Neutrophil (primary cell): ENCODE results near the gene CPS1.

Experiments
- H3K27ac ChIP-seq: fragments of 200-600 bp; sonication (generic); 2 replicates; pipeline ENCODE4 v1.5.1; 2016; ENCODE audit warnings: mild to moderate bottlenecking, moderate library complexity
- H3K27me3 ChIP-seq: fragments of 200-600 bp; sonication (generic); 2 replicates; pipeline ENCODE4 v1.6.0; 2016; ENCODE audit warnings: mild to moderate bottlenecking
- H3K36me3 ChIP-seq: fragments of 200-600 bp; sonication (generic); 2 replicates; pipeline ENCODE4 v1.5.1; 2017
- H3K4me1 ChIP-seq, 2 experiments: fragments of 200-600 bp in 1 of 2; sonication (generic) in 1 of 2; 1 replicate in 1 of 2; 2 replicates in 1 of 2; pipeline versions ENCODE4 v1.5.1 to v1.6.1; 2013 to 2016; ENCODE audit warnings: low read depth in 1 of 2, low read length in 1 of 2, mild to moderate bottlenecking in 1 of 2, moderate library complexity in 1 of 2; ENCODE audit not compliant: control insufficient read depth in 1 of 2, insufficient read depth in 1 of 2
- H3K4me3 ChIP-seq, 2 experiments: fragments of 200-600 bp in 1 of 2; sonication (generic) in 1 of 2; 1 replicate in 1 of 2; 2 replicates in 1 of 2; pipeline ENCODE4 v1.5.1; 2013 to 2016; ENCODE audit warnings: low read depth in 1 of 2, low read length in 1 of 2, mild to moderate bottlenecking in 1 of 2, moderate library complexity in 1 of 2
- H3K9me3 ChIP-seq: fragments of 200-600 bp; sonication (generic); 2 replicates; pipeline ENCODE4 v1.5.1; 2016
- CTCF ChIP-seq: fragments of 200-600 bp; sonication (generic); IDR thresholded peaks from 2 replicates; pipeline ENCODE4 v1.5.1; 2016; ENCODE audit warnings: antibody characterized with exemption

Gene CPS1

GRCh38 chr2:210586381-210586780 lies 30.0 kb downstream of the CPS1 start:
- H3K4me1 ChIP-seq: peaks cover 0 to 16% of the 10 kb centered on the region in 2 experiments
- H3K27me3 ChIP-seq: no peaks in the 10 kb centered on the region
- H3K36me3 ChIP-seq: no peaks in the 10 kb centered on the region
- no peaks in the 10 kb centered on the region for H3K9me3 ChIP-seq
- no peak for TF ChIP-seq CTCF
- no peak overlapping the region for H3K4me3 ChIP-seq
- no peak overlapping the region for H3K27ac ChIP-seq

GRCh38 chr2:210591663-210592062 lies 35.3 kb downstream of the CPS1 start:
- H3K9me3 ChIP-seq: no peaks in the 10 kb centered on the region
- H3K27ac ChIP-seq: no peak overlapping the region
- H3K27me3 ChIP-seq: no peaks in the 10 kb centered on the region
- H3K36me3 ChIP-seq: no peaks in the 10 kb centered on the region
- H3K4me1 ChIP-seq: peaks cover 0 to 3% of the 10 kb centered on the region in 2 experiments
- H3K4me3 ChIP-seq: no peak overlapping the region
- no peak for TF ChIP-seq CTCF

- Histone ChIP-seq H3K9me3 (no peaks in the 10 kb centered on the region), H3K4me1 (no peaks in the 10 kb centered on the region), H3K27me3 (no peaks in the 10 kb centered on the region), H3K36me3 (no peaks in the 10 kb centered on the region), H3K27ac (no peak overlapping the region), H3K4me3 (no peak overlapping the region)
- TF ChIP-seq CTCF: no peak
Observed at GRCh38 chr2:210592726-210593125, 36.3 kb downstream of the CPS1 start.

DNA sequence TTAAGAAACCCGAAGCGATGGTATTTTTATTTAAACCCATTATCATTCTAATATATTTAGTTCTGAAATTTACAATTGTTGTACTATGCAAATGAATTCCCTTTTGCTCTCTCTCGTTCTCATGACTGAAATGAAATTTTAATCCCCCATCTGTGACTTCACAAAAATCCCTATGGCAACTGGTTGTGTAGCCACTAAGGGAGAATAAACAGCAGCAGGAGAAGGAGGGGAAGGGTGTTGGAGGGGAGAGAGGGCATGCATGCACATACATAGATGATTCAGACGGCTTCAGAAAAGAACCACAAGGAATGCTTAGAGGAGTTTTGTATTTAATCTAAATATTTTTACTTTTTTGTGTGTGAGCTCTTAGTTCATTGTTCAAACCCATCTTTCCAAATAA lies 36.8 kb downstream of the CPS1 start:
- no peaks in the 10 kb centered on the region for H3K4me1 ChIP-seq
- no peak overlapping the region for H3K4me3 ChIP-seq
- H3K27me3 ChIP-seq: no peaks in the 10 kb centered on the region
- TF ChIP-seq CTCF: no peak
- no peaks in the 10 kb centered on the region for H3K9me3 ChIP-seq
- H3K36me3 ChIP-seq: no peaks in the 10 kb centered on the region
- H3K27ac ChIP-seq: no peak overlapping the region

DNA sequence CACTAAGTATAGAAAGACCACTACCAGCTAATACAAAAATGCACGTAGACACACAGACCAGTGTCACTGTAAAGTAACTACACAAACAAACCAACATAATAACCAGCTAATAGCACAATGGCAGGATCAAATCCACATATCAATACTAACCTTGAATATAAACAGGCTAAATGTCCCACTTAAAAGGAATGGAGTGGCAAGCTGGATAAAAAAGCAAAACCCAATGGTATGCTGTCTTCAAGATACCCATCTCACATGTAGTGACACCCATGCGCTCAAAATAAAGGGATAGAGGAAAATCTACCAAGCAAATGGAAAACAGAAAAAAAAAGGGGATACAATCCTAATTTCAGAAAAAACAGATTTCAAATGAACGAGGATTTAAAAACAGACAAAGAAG lies 41.8 kb downstream of the CPS1 start:
- Histone ChIP-seq H3K36me3 (no peaks in the 10 kb centered on the region), H3K4me3 (no peak overlapping the region), H3K4me1 (no peaks in the 10 kb centered on the region), H3K27me3 (no peaks in the 10 kb centered on the region), H3K9me3 (no peaks in the 10 kb centered on the region), H3K27ac (no peak overlapping the region)
- no peak for TF ChIP-seq CTCF

DNA sequence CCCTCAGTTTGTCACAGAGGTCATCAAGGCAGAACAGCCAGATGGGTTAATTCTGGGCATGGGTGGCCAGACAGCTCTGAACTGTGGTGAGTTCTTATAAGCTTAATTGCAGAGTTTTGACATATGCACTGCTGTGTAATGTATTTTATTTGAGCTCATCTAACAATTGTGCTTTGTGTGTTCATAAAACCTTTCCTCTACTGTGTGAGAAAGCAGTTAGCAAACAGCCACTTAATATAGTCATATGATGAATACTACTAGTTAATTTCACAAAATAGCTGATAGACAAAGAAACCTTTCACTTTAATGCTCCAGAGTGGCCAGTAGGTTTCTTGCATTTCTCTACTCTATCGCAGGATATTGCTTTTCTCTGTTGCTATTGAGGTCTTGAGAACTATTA lies 43.1 kb downstream of the CPS1 start:
- H3K36me3 ChIP-seq: no peaks in the 10 kb centered on the region
- H3K27me3 ChIP-seq: no peaks in the 10 kb centered on the region
- no peaks in the 10 kb centered on the region for H3K9me3 ChIP-seq
- no peak for TF ChIP-seq CTCF
- no peak overlapping the region for H3K4me3 ChIP-seq
- H3K4me1 ChIP-seq: no peaks in the 10 kb centered on the region
- no peak overlapping the region for H3K27ac ChIP-seq
